MM.1S (cell line): Measurements from ENCODE around the gene MAP3K13.

Experiments used
- EZH2 ChIP-seq: fragments of 300-600 bp; sonication (generic); optimal IDR thresholded peaks from 2 replicates; pipeline ENCODE3; 2017; ENCODE audit warnings: low read depth, mild to moderate bottlenecking, antibody characterized with exemption, low read length, mixed read lengths
- TF ChIP-seq, protein P1 (sequence below): fragments of 300-600 bp; sonication (generic); IDR thresholded peaks from 2 replicates; pipeline ENCODE4 v1.5.1; 2016; ENCODE audit warnings: antibody characterized with exemption, low read length, mixed read lengths

DNA sequence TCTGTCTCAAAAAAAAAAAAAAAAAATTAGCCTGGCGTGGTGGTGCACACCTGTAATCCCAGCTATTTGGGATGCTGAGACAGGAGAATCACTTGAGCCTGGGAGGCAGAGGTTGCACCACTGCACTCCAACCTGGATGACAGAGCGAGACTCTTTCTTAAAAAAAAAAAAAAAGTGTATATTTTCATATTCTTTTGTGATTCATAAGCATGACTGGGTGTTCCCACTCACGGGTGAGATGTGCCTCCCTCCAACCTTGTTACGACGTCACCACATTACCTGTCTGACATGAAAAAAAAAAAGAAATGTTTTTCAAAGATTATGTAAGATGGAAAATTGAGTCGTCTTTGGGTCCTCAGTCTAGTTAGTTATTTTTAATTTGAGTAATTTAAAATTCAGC is 79.1 kb downstream of the MAP3K13 start:
- TF ChIP-seq, protein P1, sequence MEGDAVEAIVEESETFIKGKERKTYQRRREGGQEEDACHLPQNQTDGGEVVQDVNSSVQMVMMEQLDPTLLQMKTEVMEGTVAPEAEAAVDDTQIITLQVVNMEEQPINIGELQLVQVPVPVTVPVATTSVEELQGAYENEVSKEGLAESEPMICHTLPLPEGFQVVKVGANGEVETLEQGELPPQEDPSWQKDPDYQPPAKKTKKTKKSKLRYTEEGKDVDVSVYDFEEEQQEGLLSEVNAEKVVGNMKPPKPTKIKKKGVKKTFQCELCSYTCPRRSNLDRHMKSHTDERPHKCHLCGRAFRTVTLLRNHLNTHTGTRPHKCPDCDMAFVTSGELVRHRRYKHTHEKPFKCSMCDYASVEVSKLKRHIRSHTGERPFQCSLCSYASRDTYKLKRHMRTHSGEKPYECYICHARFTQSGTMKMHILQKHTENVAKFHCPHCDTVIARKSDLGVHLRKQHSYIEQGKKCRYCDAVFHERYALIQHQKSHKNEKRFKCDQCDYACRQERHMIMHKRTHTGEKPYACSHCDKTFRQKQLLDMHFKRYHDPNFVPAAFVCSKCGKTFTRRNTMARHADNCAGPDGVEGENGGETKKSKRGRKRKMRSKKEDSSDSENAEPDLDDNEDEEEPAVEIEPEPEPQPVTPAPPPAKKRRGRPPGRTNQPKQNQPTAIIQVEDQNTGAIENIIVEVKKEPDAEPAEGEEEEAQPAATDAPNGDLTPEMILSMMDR = no peak
- TF ChIP-seq EZH2 = no peak
